Erythroblast (primary cell): ENCODE data around the gene VPS33A.

ENCODE experiments used
- GATA1 ChIP-seq: IDR thresholded peaks from 2 replicates; pipeline ENCODE4 v1.6.1; 2011; ENCODE audit warnings: low read depth, mild to moderate bottlenecking, control low read depth, low read length, moderate library complexity
- POLR2A ChIP-seq: IDR thresholded peaks from 2 replicates; pipeline ENCODE4 v1.6.1; 2011; ENCODE audit warnings: mild to moderate bottlenecking, low read length

- TF ChIP-seq POLR2A (no peak), GATA1 (no peak)
Observed at GRCh38 chr12:122235741-122236140, 30.6 kb downstream of the VPS33A start.
